Measurements from ENCODE around the gene CALCR.

The CALCR gene

DNA sequence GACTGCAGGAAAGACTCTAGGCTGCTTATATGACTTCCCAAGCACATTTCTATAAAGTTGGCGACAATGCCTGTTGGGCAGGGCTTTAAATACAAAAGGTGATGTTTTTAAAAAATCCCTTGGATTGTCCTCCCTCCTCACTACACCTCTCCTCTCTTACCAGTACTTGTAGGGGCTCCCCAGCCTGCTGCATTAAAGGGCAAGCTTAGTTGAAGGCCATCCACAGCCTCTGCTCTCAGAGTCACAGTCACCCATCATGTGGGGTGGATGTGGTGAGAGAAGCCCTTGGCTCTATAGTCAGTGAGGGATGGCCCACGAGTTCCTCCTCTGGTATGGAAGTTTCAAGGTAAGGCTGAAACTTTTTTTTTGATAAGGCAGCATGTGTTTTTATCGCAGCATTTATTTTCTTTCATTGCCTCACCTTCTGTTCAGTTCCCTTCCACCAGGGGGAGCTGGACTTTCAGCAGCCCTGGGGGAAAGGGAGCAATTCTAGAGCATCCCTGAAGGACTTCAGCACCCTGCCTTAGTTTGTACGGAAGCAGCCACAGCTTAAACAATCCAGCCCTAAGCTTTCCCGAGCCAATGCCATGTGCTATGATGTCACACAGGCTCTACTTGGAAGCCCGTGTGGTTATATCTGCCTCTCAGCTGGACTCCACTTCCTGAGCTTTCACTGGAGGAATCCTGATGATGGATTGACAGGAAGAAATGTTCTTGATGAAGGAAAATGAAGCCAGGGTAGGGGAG lies 131.9 kb downstream of the CALCR start:
- DNase-seq, result peak; percentile 31

DNA sequence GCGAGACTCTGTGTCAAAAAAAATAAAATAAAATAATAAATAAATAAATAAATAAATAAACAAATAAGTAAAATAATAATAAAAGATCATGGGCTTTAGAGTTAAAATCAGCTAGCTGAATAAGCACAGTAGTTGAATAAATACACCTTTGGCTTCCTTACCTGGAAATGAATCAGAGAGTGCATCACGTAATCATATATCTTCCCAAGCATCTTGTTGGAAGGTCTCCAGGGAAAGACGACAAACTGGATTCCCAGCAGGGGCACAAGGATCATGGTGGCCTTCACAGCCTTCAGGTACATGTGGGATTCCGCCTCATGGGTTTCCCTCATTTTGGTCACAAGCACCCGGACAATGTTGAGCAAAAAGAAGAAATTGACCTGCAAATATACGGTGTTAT lies 138.7 kb downstream of the CALCR start:
- no peak for DNase-seq

DNA sequence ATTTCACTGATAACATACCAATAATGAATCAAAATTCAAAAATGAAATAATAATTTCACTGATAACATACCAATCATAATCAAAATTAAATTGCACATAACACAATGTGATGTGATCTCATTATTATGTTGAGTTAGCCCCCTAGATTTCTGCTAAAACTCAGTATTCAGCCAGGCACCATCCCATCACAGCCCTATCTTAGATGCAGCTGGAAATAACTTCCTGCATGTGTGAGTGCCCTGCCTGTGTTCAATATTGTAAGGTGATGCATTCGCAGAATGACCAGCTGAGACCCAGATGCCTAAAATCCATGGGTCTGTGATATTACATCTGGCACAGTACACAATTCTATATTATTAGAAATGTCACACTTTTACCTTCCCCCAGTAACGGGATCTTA lies 142.4 kb downstream of the CALCR start:
- no peak for DNase-seq

- no peak for DNase-seq
These were observed 143.5 kb downstream of the CALCR start for GRCh38 chr7:93430917-93431588.

DNA sequence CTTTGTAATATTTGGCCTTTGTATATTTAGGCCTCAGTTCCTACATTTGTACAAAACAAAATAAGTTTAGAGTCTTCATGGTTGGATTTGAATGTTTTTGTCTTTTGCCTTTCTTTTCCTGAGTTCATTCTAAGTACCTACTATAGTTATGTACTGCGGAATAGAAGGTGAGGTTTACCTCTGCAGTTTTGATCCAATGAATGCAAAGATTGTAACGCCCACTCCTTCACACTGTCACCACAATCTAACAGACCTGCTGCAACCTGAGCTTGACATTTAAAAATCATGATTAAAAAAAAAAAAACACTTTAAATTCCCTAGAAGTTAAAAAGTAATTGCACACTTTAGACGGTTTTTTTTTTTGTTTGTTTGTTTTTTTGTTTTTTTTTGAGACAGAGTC lies 145.0 kb downstream of the CALCR start:
- DNase-seq, result no peak

GRCh38 chr7:93427107-93427506 lies 147.4 kb downstream of the CALCR start:
- DNase-seq, result no peak

DNA sequence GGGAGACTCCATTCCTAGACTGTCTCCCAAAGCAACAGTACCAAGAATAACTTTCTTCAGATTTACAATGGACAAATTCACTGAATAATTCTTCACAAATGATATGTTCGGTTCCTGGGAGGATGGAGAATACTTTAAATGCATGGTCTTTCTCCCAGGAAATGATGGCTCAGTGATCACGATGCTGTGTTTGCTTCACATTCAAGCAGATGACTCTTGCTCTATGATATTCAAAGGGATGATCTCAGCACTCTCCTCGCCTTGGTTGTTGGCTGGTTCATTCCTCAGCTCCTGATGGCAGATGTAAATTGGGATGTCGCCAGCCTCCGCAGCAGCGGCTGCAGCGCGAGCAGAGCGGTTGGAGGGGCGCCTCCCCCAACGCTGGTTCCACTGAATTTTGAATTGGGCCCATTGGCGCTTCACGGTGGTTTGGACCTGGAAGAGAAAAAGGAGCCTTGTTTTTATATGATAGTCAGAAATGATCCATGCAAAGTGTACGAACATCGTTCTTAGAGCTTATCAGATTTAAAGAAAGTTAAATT lies 148.3 kb downstream of the CALCR start:
- DNase-seq, result no peak

DNA sequence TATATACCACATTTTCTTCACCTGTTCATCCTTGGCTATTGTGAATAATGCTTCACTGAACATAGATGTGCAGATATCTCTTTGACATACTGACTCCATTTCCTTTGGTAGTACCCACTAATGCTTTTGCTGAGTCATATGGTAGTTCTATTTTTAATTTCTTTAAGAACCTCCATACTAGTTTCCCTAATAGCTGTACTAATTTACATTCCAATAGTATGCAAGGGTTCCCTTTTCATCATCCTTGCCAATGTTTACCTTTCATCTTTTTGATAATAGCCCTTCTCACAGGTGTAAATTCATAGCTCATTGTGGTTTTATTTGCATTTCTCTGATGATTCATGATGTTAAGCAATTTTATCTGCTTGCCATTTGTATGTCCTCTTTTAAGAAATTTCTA lies 159.9 kb downstream of the CALCR start:
- DNase-seq, result no peak

DNA sequence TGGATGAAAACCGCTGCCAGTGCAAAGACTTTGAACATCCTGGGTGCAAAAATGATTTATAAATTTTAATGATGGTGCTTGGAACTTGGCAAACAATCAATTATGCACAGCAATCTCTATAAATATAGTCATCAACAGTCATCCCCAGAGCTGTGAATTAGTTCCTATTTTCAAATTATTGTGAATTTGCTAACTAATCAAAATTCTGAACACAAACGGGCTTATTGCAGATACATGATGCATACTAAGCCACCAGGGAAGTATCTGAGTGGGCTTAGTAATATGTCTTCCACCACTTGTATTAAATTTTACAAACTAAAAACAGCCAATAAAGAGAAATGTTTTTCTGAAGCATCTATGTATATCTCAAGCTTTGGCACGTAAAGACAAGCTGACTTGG lies 165.2 kb downstream of the CALCR start:
- no peak for DNase-seq

- DNase-seq, result no peak
These were observed 167.3 kb downstream of the CALCR start for GRCh38 chr7:93407239-93407638.

- no peak for DNase-seq
These were observed 171.6 kb downstream of the CALCR start for GRCh38 chr7:93402944-93403343.

DNA sequence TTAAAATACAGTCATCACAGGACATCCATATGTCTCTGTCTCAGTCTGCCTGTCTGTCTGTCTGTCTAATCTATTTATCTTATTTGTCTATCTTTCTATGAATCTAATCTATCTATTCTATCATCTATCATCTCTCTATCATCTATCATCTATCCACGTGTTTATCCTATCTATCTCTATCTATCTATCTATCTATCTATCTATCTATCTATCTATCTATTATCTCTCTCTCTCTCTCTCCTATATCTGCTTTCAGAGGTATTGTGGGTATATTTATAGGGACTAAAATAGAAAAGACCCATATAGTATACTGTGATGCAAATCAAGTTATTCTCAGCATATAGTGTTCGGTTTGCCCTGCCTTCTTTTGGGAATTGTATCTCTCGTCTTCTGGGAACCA lies 174.9 kb downstream of the CALCR start:
- no peak for DNase-seq

GRCh38 chr7:93392984-93393383 lies 181.5 kb downstream of the CALCR start:
- DNase-seq, result no peak

GRCh38 chr7:93390660-93391059 lies 183.9 kb downstream of the CALCR start:
- no peak for DNase-seq

- DNase-seq, result no peak
These were observed 192.2 kb downstream of the CALCR start for GRCh38 chr7:93382362-93382761.

DNA sequence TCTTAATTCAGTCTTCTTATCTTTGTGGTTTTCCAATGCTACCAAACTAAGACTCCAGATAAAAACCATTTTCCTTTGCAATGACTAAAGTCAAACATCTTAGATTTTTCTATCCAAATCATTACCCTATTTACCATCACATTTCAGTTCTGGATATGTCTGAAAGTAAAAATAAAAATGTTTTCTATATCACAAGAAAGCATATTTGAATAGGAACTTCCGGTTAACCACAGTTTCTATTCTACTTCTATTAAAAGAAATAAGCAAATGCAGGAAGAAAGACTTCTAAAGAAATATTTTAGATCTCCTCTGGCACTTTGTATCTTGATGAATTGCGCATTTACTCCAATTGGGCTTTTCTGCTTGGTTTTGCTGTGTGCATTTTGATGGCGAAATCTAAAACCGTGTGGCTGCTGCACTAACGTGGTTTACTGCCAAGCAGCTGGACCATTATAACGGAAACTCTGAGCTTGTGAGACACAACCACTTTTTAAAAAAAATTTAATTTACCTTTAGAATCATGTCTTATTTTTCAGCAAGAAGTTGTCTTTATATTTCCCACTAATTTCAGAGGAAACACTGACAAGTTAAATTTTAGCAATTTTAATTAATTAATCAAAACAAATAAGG lies 196.3 kb downstream of the CALCR start:
- DNase-seq, result no peak

GRCh38 chr7:93375603-93376002 lies 198.9 kb downstream of the CALCR start:
- no peak for DNase-seq

Measured in CD4-positive, alpha-beta T cell treated with Interleukin-10 for 1 hour (primary cell).